ENCODE measurements around the gene TOMM22.

- no peak for TF ChIP-seq CTCF (conservative IDR thresholded peaks at IDR 0.05)
- no peak for TF ChIP-seq ZFX (IDR thresholded peaks at IDR 0.05)
Observed at GRCh38 chr22:38638216-38638615, 43.5 kb upstream of the TOMM22 start.

Measured in C4-2B (cell line).